OCI-LY1 (cell line): ENCODE measurements around the gene KLF14.

Source experiments
- H2AFZ ChIP-seq: fragments of 200-600 bp; sonication (generic), shearing (Covaris generic); 2 replicates; pipeline ENCODE4 v1.6.0; 2014; ENCODE audit warnings: antibody characterized with exemption, mild to moderate bottlenecking, low read length
- H3F3A ChIP-seq: fragments of 200-600 bp; sonication (generic), shearing (Covaris generic); 2 replicates; pipeline ENCODE4 v1.6.0; 2014; ENCODE audit warnings: mild to moderate bottlenecking, antibody characterized with exemption, low read length, moderate library complexity; ENCODE audit not compliant: insufficient read depth
- H3K27ac ChIP-seq: fragments of 200-600 bp; sonication (generic); 2 replicates; pipeline ENCODE4 v1.5.1; 2014; ENCODE audit warnings: low read length, mixed run types, mild to moderate bottlenecking, low read depth; ENCODE audit not compliant: poor library complexity, severe bottlenecking
- H3K27me3 ChIP-seq: fragments of 200-600 bp; sonication (generic); 2 replicates; pipeline ENCODE4 v1.6.0; 2014; ENCODE audit warnings: antibody characterized with exemption, mild to moderate bottlenecking, low read length, moderate library complexity; ENCODE audit not compliant: insufficient read depth
- H3K36me3 ChIP-seq: fragments of 200-600 bp; sonication (generic); 2 replicates; pipeline ENCODE4 v1.6.1; 2014; ENCODE audit warnings: mild to moderate bottlenecking, antibody characterized with exemption, low read length, moderate library complexity, mixed read lengths; ENCODE audit not compliant: insufficient read depth
- H3K4me1 ChIP-seq: fragments of 200-600 bp; sonication (generic); 2 replicates; pipeline ENCODE4 v1.5.1; 2014; ENCODE audit warnings: mild to moderate bottlenecking, low read length, moderate library complexity; ENCODE audit not compliant: insufficient read depth, severe bottlenecking
- H3K4me2 ChIP-seq: fragments of 200-600 bp; sonication (generic), shearing (Covaris generic); 2 replicates; pipeline ENCODE4 v1.6.1; 2014; ENCODE audit warnings: low read length
- H3K4me3 ChIP-seq: fragments of 200-600 bp; sonication (generic); 2 replicates; pipeline ENCODE4 v1.5.1; 2014; ENCODE audit warnings: low read length, low read depth, mild to moderate bottlenecking, mixed read lengths; ENCODE audit not compliant: poor library complexity, severe bottlenecking
- H3K79me2 ChIP-seq: fragments of 200-600 bp; shearing (Covaris generic); 2 replicates; pipeline ENCODE4 v1.6.1; 2016; ENCODE audit warnings: mixed run types, low read length, mixed read lengths; ENCODE audit not compliant: insufficient read depth
- H3K9ac ChIP-seq: fragments of 200-600 bp; sonication (generic), shearing (Covaris generic); 2 replicates; pipeline ENCODE4 v1.6.1; 2014; ENCODE audit warnings: mild to moderate bottlenecking, low read length, mixed read lengths
- H3K9me2 ChIP-seq: fragments of 200-600 bp; sonication (generic), shearing (Covaris generic); 2 replicates; pipeline ENCODE4 v1.6.1; 2014; ENCODE audit warnings: low read depth, mild to moderate bottlenecking, low read length, mixed read lengths
- H3K9me3 ChIP-seq: fragments of 200-600 bp; shearing (Covaris generic); 2 replicates; pipeline ENCODE4 v1.6.1; 2014; ENCODE audit warnings: low read length, mixed read lengths
- H4K20me1 ChIP-seq: fragments of 200-600 bp; sonication (generic), shearing (Covaris generic); 2 replicates; pipeline ENCODE4 v1.6.0; 2016; ENCODE audit warnings: mild to moderate bottlenecking, low read length; ENCODE audit not compliant: insufficient read depth
- EZH2 ChIP-seq: fragments of 200-600 bp; sonication (generic), shearing (Covaris generic); IDR thresholded peaks from 2 replicates; pipeline ENCODE4 v1.8.0; 2017; ENCODE audit warnings: borderline replicate concordance, mixed run types, mild to moderate bottlenecking, antibody characterized with exemption, low read length, moderate library complexity, mixed read lengths
- TF ChIP-seq, protein P1 (sequence below): fragments of 200-600 bp; sonication (generic), shearing (Covaris generic); IDR thresholded peaks from 2 replicates; pipeline ENCODE4 v1.5.1; 2017; ENCODE audit warnings: mild to moderate bottlenecking, antibody characterized with exemption, low read length, moderate library complexity, mixed read lengths

KLF14 gene

GRCh38 chr7:130701650-130702049 lies 32.4 kb downstream of the KLF14 start:
- no peak overlapping the region for H3K4me3 ChIP-seq
- H3K9me2 ChIP-seq, result peaks cover 3% of the 10 kb centered on the region; the same call in 1 of the 2 replicates
- no peaks in the 10 kb centered on the region for H3K79me2 ChIP-seq
- no peaks in the 10 kb centered on the region for H3F3A ChIP-seq
- H3K9ac ChIP-seq, result no peak overlapping the region
- no peaks in the 10 kb centered on the region; the same call in 1 of the 2 replicates for H3K27me3 ChIP-seq
- no peaks in the 10 kb centered on the region for H3K9me3 ChIP-seq
- no peak overlapping the region for H3K4me2 ChIP-seq
- H3K36me3 ChIP-seq, result no peaks in the 10 kb centered on the region
- no peaks in the 10 kb centered on the region for H3K4me1 ChIP-seq
- no peaks in the 10 kb centered on the region for H4K20me1 ChIP-seq
- TF ChIP-seq, protein P1, sequence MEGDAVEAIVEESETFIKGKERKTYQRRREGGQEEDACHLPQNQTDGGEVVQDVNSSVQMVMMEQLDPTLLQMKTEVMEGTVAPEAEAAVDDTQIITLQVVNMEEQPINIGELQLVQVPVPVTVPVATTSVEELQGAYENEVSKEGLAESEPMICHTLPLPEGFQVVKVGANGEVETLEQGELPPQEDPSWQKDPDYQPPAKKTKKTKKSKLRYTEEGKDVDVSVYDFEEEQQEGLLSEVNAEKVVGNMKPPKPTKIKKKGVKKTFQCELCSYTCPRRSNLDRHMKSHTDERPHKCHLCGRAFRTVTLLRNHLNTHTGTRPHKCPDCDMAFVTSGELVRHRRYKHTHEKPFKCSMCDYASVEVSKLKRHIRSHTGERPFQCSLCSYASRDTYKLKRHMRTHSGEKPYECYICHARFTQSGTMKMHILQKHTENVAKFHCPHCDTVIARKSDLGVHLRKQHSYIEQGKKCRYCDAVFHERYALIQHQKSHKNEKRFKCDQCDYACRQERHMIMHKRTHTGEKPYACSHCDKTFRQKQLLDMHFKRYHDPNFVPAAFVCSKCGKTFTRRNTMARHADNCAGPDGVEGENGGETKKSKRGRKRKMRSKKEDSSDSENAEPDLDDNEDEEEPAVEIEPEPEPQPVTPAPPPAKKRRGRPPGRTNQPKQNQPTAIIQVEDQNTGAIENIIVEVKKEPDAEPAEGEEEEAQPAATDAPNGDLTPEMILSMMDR, result no peak
- H2AFZ ChIP-seq, result no peak overlapping the region
- no peak overlapping the region for H3K27ac ChIP-seq

DNA sequence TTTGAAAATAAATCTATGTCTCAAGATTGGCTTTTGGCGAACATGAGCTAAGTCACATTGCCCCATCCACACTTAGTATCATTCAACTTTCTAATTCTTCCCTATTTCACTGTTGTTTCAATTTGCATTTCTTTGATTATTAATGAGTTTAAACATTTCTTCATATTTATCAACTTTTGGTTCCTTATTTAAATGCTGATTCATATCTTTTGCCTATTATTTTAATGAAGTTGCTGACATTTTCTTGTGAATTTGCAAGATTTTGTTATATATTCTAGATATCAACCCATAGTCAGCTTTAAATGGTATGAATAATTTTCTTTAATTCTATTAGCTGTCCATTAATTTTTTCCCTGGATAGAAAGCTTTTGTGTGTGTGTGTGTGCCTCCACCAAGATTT lies 33.2 kb downstream of the KLF14 start:
- no peak overlapping the region for H2AFZ ChIP-seq
- H3K4me2 ChIP-seq, result no peak overlapping the region
- no peaks in the 10 kb centered on the region for H3K79me2 ChIP-seq
- H3K36me3 ChIP-seq, result no peaks in the 10 kb centered on the region
- no peaks in the 10 kb centered on the region for H3K9me3 ChIP-seq
- no peak overlapping the region for H3K4me3 ChIP-seq
- no peaks in the 10 kb centered on the region for H3F3A ChIP-seq
- TF ChIP-seq, protein P1, result no peak
- no peak overlapping the region for H3K9ac ChIP-seq
- no peaks in the 10 kb centered on the region for H4K20me1 ChIP-seq
- no peaks in the 10 kb centered on the region for H3K4me1 ChIP-seq
- H3K27ac ChIP-seq, result no peak overlapping the region
- H3K9me2 ChIP-seq, result peaks cover 3% of the 10 kb centered on the region; the same call in 1 of the 2 replicates
- no peaks in the 10 kb centered on the region for H3K27me3 ChIP-seq

GRCh38 chr7:130699686-130700085 lies 34.3 kb downstream of the KLF14 start:
- Histone ChIP-seq H3K4me3 (no peak overlapping the region), H3K27ac (no peak overlapping the region), H4K20me1 (no peaks in the 10 kb centered on the region), H3K79me2 (no peaks in the 10 kb centered on the region), H3K4me1 (no peaks in the 10 kb centered on the region), H3K9me3 (no peaks in the 10 kb centered on the region), H3K36me3 (no peaks in the 10 kb centered on the region), H3K9ac (no peak overlapping the region), H3K9me2 (peaks cover 3% of the 10 kb centered on the region; the same call in 1 of the 2 replicates), H3F3A (no peaks in the 10 kb centered on the region), H3K27me3 (no peaks in the 10 kb centered on the region), H3K4me2 (no peak overlapping the region), H2AFZ (no peak overlapping the region)
- TF ChIP-seq, protein P1, result no peak
- TF ChIP-seq EZH2, result no peak
